HS-5 (cell line): ENCODE data around the gene PCYT2.

ENCODE experiments used
- DNase-seq: peaks from one replicate; pipeline ENCODE4 v3.0.0-alpha.2; 2012; ENCODE audit warnings: low read depth

Gene PCYT2

DNA sequence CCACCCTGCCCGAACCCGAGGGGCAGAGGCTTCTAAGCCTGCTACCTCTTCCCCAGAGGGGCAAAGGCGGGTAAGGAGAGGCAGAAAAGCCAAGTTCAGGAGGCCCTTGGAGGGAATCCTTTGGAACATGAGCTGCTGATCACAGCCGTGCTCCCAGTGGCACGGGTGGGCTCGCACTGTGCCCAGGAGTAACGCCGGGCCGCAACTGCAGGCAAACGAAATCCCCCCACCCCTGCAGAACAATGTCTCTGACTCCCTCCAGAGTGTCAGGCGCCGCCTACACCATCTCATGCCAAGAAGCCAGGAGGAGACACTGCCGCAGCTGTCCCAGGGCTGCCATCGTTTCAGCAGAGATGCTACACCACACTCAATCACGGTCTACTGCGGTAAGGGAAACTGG lies 59.8 kb downstream of the PCYT2 start:
- DNase-seq: no peak
